Gastrocnemius medialis (tissue), 4 donors: Measurements from ENCODE around the gene C6orf120. TPM values are rescaled to one million over a fixed set of nuclear protein-coding genes. Genes with fewer than 3 reads are reported as not detected.

Source experiments
- ATAC-seq, 2 donors: fragments of 150-250 bp; one replicate each; pipeline ENCODE4 v1.9.1; 2016
- DNase-seq, 2 donors: peaks; one replicate each; pipeline ENCODE4 v3.0.0-alpha.2; 2019
- H3K27ac ChIP-seq, 4 donors: fragments of 200-600 bp; sonication (generic); 1 replicate in 1 of 4; 2 replicates in 3 of 4; pipeline ENCODE4 v1.5.1; 2016 to 2018; ENCODE audit warnings: mild to moderate bottlenecking in 2 of 4, moderate library complexity in 1 of 4
- H3K27me3 ChIP-seq, 3 donors: fragments of 200-600 bp; sonication (generic) in 2 of 3; 1 replicate in 1 of 3; 2 replicates in 2 of 3; pipeline versions ENCODE4 v1.5.1 to v1.6.0; 2016 to 2019; ENCODE audit warnings: mild to moderate bottlenecking in 1 of 3, moderate library complexity in 1 of 3
- H3K36me3 ChIP-seq, 2 donors: fragments of 200-600 bp; sonication (generic) in 1 of 2; one replicate each; pipeline ENCODE4 v1.5.1; 2017 to 2018
- H3K4me1 ChIP-seq, 2 donors: fragments of 200-600 bp; sonication (generic) in 1 of 2; one replicate each; pipeline ENCODE4 v1.5.1; 2016 to 2017; ENCODE audit warnings: mild to moderate bottlenecking in 2 of 2
- H3K4me3 ChIP-seq, 4 donors: fragments of 200-600 bp; sonication (generic) in 3 of 4; 1 replicate in 1 of 4; 2 replicates in 3 of 4; pipeline ENCODE4 v1.5.1; 2016 to 2019; ENCODE audit warnings: mild to moderate bottlenecking in 2 of 4
- H3K9me3 ChIP-seq, 3 donors: fragments of 200-600 bp; sonication (generic) in 2 of 3; 1 replicate in 1 of 3; 2 replicates in 2 of 3; pipeline ENCODE4 v1.5.1; 2016 to 2019
- POLR2A ChIP-seq, 2 donors: fragments of 450-650 bp; IDR thresholded peaks; one replicate each; pipeline ENCODE4 v1.6.1; 2017; ENCODE audit warnings: antibody characterized with exemption in 2 of 2, mild to moderate bottlenecking in 2 of 2, moderate library complexity in 2 of 2
- in situ Hi-C, 4 donors: fragments of 200-750 bp; cut with MboI; loops; one replicate each; pipeline versions ENCODE4 v1.15.0 to v1.8.0; 2017; ENCODE audit warnings: low sequenced_read_pairs in 4 of 4
- intact Hi-C: fragments of 100-400 bp; cut with DNase I; formaldehyde crosslinking; loops from one replicate; pipeline ENCODE4 v1.15.1; 2023; ENCODE audit warnings: low total_unique reads
- total RNA-seq, 4 donors: library from RNA; depleted of rRNA; stranded (reverse); fragments of >200 nt; gene quantifications; one replicate each; pipeline versions ENCODE4 v1.1.0 to v1.2.3, GENCODE V29; 2016
- TF ChIP-seq, protein P1 (sequence below), 5 experiments: fragments of 450-650 bp in 3 of 5; fragments of 200-600 bp in 2 of 5; sonication (generic) in 2 of 5; IDR thresholded peaks in 4 of 5; conservative IDR thresholded peaks in 1 of 5; 1 replicate in 4 of 5; 2 replicates in 1 of 5; pipeline ENCODE4 v1.5.1; 2016 to 2019; ENCODE audit warnings: antibody characterized with exemption in 5 of 5, mild to moderate bottlenecking in 3 of 5, moderate library complexity in 3 of 5

Gene C6orf120
- total RNA-seq, 4 donors from 2014 or later, result 23.8 to 41.4 (median 29.4) TPM

DNA sequence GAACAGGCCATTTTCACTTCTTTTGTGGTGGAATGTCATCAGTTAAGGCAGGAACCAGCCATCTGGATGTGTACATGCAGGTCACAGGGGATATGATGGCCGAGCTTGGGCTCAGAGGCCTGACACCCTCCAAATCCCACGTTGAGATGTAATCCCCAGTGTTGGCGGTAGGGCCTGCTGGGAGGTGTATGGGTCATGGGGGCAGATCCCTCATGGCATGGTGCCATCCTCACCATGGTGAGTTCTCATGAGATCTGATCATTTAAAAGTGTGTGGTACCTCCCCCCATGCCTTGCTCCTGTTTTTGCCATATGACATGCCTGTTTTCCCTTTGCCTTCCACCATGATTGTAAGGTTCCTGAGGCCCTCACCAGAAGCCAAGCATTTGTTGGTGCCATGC, 26.9 kb upstream of the C6orf120 start:
- Histone ChIP-seq H3K27me3 (no peaks in the 10 kb centered on the region), H3K4me3 (no peak overlapping the region), H3K9me3 (no peaks in the 10 kb centered on the region), H3K27ac (no peak overlapping the region), H3K36me3 (peaks cover 0 to 5% of the 10 kb centered on the region in 2 donors), H3K4me1 (no peaks in the 10 kb centered on the region)
- in situ Hi-C loops (no loop called here), intact Hi-C loops (no loop called here)
- no peak for TF ChIP-seq POLR2A (IDR thresholded peaks at IDR 0.05)
- TF ChIP-seq, protein P1, sequence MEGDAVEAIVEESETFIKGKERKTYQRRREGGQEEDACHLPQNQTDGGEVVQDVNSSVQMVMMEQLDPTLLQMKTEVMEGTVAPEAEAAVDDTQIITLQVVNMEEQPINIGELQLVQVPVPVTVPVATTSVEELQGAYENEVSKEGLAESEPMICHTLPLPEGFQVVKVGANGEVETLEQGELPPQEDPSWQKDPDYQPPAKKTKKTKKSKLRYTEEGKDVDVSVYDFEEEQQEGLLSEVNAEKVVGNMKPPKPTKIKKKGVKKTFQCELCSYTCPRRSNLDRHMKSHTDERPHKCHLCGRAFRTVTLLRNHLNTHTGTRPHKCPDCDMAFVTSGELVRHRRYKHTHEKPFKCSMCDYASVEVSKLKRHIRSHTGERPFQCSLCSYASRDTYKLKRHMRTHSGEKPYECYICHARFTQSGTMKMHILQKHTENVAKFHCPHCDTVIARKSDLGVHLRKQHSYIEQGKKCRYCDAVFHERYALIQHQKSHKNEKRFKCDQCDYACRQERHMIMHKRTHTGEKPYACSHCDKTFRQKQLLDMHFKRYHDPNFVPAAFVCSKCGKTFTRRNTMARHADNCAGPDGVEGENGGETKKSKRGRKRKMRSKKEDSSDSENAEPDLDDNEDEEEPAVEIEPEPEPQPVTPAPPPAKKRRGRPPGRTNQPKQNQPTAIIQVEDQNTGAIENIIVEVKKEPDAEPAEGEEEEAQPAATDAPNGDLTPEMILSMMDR (IDR thresholded peaks at IDR 0.05 in 4 of 5, conservative IDR thresholded peaks at IDR 0.05 in 1 of 5), result no peak
- ATAC-seq, result no peak
- no peak for DNase-seq

DNA sequence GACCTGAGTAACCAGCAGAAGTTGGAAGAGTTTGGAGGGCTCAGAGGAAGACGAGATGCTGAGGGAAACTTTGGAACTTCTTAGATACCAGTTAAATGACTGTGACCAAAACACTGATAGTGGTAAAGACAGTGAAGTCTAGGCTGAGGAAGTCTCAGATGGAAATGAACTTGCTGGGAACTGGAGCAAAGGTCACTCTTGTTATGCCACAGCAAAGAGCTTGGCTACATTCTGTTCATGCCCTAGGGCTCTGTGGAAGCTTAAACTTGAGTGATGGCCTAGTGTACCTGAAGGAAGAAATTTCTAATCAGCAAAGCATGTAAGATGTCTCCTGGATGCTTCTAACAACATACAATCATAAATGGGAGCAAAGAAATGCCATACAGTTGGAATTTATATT, 24.8 kb upstream of the C6orf120 start:
- in situ Hi-C loops (no loop called here), intact Hi-C loops (no loop called here)
- H3K36me3 ChIP-seq, result no peaks in the 10 kb centered on the region
- no peak overlapping the region for H3K27ac ChIP-seq
- no peaks in the 10 kb centered on the region for H3K4me1 ChIP-seq
- TF ChIP-seq, protein P1 (IDR thresholded peaks at IDR 0.05 in 4 of 5, conservative IDR thresholded peaks at IDR 0.05 in 1 of 5), result no peak
- no peak for TF ChIP-seq POLR2A (IDR thresholded peaks at IDR 0.05)
- no peak overlapping the region for H3K4me3 ChIP-seq
- H3K27me3 ChIP-seq, result no peaks in the 10 kb centered on the region
- DNase-seq (no peak), ATAC-seq (no peak)
- no peaks in the 10 kb centered on the region for H3K9me3 ChIP-seq

DNA sequence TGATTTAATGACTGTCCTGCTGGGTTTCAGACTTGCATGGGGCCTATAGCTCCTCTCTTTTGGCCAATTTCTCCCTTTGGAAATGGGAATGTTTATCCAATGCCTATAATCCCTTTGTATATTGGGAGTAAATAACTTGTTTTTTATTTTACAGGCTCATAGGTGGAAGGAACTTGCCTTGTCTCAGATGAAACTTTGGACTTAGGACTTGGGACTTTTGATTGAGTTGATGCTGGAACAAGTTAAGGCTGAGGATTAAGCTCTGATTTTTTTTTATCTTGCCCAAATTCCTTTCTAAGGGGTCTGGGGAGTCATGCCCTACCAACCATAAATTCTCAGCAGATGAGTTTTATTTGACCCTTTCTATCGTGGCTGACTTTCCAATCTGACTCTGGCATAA, 23.6 kb upstream of the C6orf120 start:
- intact Hi-C loops, result no loop called here
- no peak for DNase-seq
- Histone ChIP-seq H3K9me3 (no peaks in the 10 kb centered on the region), H3K4me1 (no peaks in the 10 kb centered on the region), H3K27me3 (no peaks in the 10 kb centered on the region), H3K27ac (no peak overlapping the region), H3K4me3 (no peak overlapping the region), H3K36me3 (no peaks in the 10 kb centered on the region)
- in situ Hi-C loops, result no loop called here
- no peak for ATAC-seq
- no peak for TF ChIP-seq POLR2A (IDR thresholded peaks at IDR 0.05)
- TF ChIP-seq, protein P1 (IDR thresholded peaks at IDR 0.05 in 4 of 5, conservative IDR thresholded peaks at IDR 0.05 in 1 of 5), result no peak

DNA sequence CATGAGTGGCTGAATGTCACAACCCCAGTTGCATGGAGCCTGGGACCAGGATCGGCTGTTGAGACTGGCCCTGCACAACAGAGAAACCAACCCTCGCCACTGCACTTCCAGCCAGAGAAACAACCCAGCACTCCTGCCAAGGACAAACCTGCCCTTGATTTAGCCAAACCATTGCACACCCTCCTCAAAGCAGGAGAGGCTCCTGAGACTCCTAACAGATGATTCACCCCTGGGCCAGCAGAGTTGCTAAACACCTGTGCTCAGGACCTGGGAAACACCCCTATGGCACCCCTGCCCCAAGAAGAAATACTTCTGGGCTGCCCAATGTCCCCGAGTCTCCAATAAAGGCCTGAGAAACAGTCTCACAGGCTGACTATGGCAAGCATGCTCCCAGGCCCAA, 17.9 kb upstream of the C6orf120 start:
- in situ Hi-C loops, result no loop called here

More for the DNA sequence above, 17.9 kb upstream of the C6orf120 start:
- intact Hi-C loops, result no loop called here
- Histone ChIP-seq H3K27ac (no peak overlapping the region), H3K9me3 (no peaks in the 10 kb centered on the region), H3K4me3 (no peak overlapping the region), H3K27me3 (no peaks in the 10 kb centered on the region), H3K36me3 (peaks cover 0 to 25% of the 10 kb centered on the region in 2 donors), H3K4me1 (no peaks in the 10 kb centered on the region)
- ATAC-seq, result no peak
- TF ChIP-seq, protein P1 (IDR thresholded peaks at IDR 0.05 in 4 of 5, conservative IDR thresholded peaks at IDR 0.05 in 1 of 5), result no peak
- TF ChIP-seq POLR2A (IDR thresholded peaks at IDR 0.05), result no peak
- DNase-seq, result no peak
